HG03280 (cell line): ENCODE data around the gene RNASE3.
"Not testable (repeated sequence)": the region's sequence is repeated elsewhere in the genome, so short reads cannot be mapped to it uniquely, and the experiment has no call there.

Source experiments
- ATAC-seq: cut with Tn5 transposase; IDR thresholded peaks from one replicate; pipeline ENCODE4 v1.9.1; 2021; ENCODE audit warnings: mild to moderate bottlenecking, moderate library complexity; ENCODE audit not compliant: unreplicated experiment

RNASE3 gene

DNA sequence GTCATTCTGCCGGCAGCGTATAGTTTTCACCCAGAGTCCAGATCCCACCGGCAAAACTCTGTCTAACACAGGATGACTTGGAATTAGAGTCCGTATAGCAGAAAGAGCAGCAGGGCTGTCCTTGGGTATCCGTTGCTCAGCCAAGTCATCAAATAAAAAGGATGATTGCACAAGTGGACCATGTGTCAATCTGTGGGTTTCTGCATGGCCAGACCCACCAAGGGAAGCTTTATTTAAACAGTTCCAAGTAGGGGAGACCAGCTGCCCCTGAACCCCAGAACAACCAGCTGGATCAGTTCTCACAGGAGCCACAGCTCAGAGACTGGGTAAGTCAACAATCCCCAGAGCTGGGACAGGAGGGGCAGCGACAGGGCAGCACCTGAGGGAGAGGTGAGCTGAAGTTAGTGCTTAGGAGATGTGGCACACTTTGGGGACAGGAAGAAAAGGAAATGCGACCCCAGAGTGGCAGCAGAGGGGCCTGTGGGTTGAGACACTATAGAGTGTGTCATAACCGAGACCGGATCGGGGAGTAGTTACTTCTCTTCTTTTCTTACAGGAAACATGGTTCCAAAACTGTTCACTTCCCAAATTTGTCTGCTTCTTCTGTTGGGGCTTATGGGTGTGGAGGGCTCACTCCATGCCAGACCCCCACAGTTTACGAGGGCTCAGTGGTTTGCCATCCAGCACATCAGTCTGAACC, at the start of gene RNASE3:
TSS of gene RNASE3 (plus strand) at position 260 of the 700 bp plus-strand sequence. CDS start at position 562, 302 bp downstream.
- ATAC-seq = not testable (repeated sequence)

DNA sequence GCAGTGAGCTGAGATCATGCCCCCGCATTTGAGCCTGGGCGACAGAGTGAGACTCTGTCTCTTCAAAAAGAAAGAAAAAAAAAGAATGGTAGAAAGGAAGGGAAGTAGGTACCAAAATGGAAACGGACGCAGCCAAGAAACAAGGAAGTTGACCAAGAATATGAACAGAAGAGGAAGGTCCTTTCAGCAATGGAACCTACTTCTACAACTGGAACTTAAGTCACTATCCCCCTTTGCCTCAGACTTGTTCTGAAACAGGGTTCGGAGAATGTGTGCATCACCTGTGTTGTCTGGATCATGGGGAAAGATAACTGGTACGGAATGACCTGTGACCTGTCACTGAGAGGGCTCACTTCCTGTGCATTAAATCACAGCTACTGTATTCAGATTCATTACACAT, 44.6 kb upstream of the RNASE3 start:
- ATAC-seq = no peak

DNA sequence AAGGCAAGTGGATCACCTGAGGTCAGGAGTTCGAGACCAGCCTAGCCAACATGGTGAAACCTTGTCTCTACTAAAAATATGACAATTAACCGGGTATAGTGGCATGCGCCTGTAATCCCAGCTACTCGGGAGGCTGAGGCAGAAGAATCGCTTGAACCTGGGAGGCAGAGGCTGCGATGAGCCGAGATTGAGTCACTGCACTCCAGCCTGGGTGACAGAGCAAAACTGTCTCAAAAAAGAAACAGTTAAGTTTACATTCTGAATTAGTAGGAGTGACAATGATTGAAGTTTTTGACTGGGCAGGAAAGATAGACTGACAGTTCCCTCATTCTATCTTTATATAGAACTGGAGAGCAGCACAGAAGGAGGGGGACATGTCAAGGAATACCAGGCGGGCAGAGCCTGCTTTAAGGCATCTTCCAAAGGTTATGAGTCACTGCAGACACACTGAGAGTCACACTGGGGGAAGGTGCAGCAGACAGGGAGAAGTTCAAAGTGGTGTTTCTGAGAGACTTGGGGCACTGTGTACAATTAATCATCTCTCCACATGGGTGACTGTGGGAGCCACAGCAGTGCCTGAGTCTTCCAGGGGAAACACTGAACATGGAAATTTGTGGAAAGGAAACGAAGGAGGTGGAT, 42.8 kb upstream of the RNASE3 start:
- no peak for ATAC-seq

DNA sequence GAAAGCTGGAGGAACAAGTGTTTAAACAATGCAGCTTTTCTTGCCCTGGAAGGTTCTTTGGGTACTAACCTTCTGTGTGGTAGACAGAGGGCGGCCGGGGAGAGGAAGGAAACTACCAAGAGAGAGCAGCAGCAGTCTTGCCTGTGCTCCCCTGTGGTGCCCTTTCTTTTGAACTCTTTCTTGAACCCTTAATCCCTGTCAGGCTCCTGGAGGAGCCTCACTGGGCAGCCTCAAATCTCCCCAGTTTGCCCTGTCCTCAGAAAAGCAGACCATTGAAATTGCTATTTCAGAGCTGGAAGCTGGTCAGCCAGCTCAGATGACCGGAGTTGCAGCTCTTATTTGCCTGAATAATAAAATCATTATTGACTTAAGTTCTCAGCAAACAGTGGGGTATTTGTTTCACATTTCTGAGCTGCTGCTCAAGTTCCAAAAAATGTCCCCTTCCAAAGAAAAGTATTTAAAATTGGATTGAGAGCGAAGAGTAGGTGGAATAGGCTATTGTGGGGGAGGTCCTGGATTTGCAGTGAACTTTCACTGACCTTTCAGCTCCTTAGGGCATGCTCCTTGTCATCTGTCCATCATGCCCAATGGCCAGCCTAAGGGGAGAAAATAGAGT, 42.1 kb upstream of the RNASE3 start:
- ATAC-seq = no peak

DNA sequence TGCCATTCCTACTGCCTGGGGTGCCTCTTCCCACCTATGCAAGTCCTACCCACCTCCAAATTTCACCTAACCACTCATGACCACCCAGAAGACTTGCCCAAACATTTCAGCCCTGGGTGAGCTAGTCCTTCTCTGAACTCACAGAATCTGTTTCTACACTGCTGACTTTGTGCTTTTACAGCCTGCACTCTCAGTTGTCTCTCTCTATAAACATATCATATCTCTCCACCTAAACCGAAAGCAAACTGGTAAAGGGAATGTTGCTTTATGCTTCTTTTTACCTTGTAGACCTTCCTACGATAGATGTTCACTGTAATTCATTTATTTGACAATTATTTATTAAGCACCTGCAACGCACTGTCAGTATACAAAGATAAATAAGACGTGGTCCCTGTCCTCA, 38.1 kb upstream of the RNASE3 start:
- no peak for ATAC-seq

DNA sequence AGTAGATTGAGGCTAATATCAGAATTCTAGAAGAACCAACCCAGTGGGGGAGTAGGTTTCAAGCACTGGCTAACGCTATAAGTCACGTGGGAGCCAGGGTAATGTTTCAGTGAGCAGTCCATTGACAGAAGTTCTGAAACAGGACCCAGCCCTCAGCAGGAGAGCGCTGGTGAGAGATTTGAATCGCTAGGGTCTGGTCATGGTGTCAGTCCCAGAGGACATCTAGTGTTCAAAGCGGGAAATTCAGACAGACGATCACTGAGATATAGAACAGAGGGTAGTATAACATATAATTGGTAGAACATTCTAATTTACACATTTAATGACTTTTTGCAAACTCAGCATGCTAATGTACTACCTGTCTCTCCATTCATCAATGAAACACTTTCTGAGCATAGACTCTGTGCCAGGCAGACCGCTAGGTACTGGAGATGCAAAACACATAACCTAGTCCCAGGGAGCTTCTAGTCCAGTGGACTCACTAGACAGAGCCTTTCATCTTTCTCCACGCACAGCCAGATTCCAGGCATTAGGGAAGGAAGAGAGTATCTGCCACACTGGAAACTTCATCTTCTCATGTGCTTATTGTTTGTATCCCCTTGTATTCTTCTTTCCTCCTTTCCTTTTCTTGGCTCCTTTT, 35.4 kb upstream of the RNASE3 start:
- ATAC-seq = peak; percentile 88

DNA sequence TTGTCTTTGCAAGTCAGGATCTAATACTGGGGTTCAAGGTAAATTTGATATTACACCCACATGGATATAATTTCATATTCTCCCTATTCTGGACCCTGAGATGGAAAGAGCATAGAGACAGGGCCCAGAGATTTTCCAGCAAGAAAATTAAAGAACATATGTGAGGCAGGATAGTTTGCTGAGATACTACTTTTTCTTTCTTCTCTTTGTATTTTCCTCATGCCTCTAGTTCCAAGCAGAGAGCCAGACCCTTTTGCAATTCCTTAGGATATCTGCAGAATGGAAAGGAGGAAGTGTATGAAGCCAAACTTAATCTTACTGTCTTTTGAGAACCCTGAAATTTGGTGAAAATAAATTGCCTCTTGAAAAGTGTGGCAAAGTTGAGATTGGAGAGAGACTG, 34.0 kb upstream of the RNASE3 start:
- no peak for ATAC-seq

DNA sequence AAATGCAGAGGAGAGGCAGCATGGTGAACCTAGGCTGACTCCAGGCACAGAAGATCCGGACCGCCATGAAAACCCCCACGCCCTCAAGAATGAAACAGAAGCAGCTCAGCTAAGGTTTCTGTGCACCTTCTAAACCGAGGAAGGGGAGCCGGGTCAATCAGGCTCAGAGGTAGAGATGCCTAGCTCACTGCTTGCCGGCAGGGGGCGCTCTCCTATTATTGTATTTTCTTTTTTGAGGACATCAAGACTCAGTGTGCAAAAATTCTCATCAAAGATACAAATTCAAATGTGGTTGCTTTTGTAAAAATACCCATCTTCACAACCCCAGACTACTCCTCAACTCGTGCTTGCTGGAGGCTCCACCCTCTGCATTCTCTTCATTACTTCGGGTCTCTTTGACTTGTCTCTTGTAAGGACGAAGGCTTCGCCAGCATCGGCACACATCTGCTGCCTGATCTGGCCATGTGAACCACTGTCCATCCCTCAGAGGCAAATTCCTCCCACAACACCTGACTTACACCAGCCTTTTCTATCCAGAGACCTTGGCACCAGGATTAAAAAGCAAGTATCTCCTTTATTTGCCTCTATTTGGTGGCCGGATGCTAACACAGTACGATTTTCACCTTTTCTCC, 33.4 kb upstream of the RNASE3 start:
- ATAC-seq = peak; percentile 47

DNA sequence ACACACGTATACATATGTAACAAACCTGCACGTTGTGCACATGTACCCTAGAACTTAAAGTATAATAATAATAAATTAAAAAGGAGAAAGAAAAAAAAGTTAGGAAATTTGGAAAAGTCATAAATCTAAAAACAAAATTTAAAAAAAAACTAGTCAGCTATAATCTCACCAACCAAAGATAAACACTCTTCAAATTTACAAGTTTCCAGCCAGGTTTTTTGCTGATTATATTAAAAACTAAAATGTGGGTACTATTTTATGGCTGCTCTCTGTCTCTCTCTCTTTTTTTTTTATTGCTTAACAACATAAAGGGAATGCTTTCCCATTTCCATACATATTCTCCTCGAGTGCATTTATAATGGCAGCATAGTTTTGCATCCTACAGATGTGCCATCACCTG, 25.0 kb upstream of the RNASE3 start:
- no peak for ATAC-seq

DNA sequence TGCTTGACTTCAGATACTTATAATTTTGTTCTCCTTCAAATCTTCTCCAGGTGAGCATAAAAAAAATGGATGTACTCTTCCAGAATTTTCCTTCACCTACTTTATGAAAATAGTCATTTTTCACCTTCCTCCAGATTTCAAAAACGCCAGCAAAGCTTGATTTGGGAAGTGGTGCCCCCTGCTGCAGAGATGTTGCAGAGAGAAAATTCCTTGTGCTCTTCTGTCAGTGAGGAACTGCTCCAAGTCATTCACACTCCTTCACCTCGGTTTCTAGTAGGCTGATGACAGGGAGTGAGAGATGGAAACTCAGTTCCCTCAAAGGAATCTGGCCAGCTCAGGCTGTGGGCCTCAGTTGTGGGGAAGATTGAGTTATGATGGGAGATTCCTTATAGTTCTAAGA, 24.2 kb upstream of the RNASE3 start:
- no peak for ATAC-seq

DNA sequence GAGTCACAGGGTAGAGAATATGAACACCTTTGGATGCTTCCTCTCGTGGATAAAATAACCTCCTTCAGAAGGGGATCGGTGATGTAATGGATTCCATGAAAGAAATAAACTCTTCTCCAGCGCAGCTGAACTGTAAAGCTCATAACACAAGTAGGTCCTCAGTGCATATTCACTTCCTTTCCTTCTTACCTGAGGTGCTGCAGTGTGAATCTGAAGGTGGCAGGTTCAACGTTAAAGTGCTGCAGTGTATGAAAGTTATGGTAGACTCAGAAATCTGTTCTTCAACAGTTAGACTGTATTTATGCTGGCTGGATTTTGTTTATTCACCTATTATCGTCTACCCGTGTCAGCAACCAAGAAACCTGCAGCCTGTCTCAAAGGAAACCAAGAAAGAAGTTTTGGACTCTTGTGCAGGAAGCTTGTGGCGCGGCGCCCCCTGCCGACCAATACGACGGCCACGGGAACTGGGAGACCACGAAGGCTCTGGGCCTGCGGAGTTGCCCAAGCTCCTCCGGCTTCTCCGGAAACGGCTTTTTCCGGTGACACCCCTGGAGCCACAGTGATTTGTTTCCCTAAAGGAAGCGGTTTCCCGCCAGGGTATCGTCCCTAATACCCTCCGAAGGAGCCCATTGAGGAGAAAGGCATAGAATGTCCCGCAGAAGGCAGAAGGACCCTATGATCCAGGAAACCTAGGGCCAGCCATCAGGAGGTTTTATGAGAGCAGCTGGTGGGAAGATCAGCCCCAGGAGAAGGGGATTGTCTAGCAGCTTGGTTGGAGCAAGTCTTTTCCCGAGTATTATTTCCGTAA, 17.6 kb upstream of the RNASE3 start:
- ATAC-seq = no peak

DNA sequence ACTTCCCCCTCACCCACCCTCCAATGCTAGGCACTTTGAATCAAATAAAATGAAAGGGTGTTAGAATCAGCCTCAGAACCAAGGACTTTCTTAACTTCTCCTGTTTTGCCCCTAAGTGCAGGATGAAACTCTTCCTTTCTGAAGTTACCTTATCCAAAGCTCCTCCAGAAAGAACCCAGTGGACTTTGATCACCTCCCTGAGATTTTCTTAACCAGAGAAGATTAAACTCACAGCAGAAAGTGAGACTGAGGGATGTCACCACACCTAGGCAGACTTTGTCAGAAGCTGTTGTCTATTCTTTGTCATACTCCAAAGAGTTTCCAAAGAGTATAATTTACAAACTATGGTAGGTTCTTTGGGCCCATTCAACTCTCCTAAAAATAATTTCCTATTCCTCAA, 14.2 kb upstream of the RNASE3 start:
- no peak for ATAC-seq

DNA sequence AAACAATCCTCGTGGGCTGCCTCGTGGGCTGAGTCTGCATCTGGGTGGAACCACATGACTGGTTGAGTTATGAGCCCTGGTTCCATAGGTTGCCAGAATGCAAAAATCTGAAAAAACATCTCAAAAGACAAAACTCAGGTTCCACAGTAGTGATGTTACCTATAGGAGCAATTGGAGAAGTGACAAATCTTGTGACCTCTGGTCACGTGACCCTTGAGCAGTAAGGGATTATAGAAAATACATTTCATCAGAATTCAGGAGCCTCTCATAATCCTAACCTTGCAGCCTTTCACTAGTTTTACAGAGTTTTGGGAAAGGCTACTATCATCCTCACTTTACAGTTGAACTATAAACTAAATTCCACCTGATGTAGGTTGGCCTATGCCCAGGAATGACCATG, 12.5 kb upstream of the RNASE3 start:
- ATAC-seq = no peak

DNA sequence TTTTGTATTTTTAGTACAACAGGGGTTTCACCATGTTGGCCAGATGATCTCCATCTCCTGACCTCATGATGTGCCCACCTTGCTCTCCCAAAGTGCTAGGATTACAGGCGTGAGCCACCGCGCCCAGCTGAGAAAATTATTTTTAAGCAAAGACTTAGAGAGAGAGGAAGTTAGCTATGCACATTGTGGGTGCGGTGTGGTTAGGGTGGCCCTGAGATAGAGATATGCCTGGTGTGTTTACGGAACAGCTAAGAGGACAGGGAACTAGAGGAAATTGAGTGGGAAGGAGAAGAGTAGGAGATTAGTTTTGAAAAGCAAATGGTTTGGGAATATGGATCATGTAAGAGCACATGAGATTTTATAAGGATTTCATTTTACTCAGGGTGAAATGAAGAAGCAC, 10.0 kb upstream of the RNASE3 start:
- ATAC-seq = not testable (repeated sequence)

DNA sequence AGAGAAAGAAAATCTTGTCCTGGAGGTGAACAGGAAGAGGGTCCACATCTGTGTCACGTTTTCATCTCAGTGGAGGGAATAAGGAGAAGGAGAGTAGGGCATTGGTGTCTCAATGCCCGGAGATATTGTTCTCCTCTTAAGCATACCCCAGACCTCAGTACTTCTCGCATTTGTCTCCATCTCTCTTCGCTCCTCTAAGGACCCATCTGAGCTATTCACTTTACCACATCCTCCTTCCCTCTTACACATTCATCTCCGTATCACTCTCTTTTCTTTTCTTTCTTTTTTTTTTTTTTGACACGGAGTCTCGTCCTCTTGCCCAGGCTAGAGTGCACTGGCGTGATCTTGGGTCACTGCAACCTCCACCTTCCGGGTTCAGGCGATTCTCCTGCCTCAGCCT, 8.4 kb upstream of the RNASE3 start:
- ATAC-seq = not testable (repeated sequence)

DNA sequence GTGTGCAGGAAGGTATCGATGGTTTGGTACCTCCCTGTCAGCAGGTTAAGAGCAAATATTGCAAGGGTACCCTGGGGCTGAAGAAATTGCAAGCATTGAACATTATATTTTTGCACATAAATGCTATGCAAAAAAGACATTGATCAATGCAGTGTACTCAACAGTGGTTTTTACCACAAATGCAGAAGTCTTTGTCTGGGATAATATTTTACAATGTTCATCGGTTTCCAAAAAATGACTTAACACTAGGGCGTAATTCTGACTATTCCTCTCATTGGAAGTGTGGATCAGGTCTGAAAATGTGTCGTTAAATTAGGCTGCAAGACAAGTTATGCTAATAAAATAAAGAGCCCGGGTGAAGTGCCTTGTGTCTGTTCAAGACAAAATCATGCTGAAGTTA, 2.8 kb upstream of the RNASE3 start:
- not testable (repeated sequence) for ATAC-seq

DNA sequence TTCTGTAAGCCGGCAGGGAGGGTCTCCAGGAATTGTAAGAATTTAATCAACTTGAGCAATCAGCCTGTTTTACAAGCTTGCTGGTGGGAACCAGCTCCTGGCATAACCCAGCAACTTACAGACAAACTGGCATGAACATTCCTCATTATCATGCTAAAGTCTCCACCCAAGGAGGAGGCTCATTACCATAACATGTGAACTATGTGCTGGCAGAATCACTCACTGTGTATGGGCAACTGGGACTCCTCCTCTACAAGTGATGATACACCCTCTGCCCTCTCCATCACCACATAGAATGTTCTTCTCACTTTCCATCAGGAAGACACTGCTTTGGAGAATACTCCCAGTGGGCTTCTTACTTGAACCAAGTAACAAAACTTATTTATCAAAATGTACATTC, 4.1 kb downstream of the RNASE3 start:
- ATAC-seq = not testable (repeated sequence)

DNA sequence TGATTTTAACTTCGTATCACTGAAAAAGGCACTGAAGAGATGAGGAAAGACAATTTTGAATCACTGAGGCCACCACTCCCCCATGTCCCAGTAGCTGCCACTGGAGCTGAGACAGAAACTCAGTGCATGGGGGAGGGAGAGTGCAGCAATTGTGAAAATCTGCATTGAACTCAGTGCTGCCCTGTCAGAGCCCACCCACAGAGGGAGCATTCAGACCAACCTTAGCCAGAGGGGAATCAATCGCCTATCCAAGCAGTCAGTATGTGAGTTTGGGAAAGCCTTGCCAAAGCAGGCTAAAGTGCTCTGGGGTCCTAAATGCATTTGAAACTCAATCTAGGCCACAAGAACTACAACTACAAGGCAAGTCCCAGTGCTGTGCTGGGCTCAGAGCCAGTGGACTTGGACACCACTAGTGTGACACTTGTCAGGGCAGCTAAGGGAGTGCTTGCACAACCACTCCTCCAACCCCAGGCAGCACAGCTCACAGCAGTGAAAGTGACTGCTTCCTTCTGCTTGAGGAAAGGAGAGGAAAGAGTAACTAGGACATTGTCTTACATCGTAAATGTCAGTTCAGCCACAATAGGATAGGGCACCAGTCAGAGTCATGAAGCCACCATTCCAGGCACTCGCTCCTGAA, 13.3 kb downstream of the RNASE3 start:
- no peak for ATAC-seq

DNA sequence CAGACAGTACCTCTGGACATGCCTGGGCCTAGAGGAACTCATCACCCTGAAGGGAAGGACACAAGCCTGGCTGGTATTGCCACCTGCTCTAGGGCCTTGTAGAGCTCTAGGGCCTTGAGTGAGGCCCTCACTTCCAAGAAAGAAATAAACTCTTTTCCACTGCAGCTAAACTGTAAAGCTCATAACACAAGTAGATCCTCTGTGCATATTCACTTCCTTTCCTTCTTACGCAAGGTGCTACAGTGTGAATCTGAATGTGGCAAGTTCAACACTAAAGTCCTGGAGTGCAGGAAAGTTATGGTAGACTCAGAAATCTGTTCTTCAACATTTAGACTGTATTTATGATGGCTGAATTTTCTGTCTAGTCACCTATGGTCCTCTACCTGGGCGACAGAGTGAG, 14.5 kb downstream of the RNASE3 start:
- ATAC-seq = no peak

DNA sequence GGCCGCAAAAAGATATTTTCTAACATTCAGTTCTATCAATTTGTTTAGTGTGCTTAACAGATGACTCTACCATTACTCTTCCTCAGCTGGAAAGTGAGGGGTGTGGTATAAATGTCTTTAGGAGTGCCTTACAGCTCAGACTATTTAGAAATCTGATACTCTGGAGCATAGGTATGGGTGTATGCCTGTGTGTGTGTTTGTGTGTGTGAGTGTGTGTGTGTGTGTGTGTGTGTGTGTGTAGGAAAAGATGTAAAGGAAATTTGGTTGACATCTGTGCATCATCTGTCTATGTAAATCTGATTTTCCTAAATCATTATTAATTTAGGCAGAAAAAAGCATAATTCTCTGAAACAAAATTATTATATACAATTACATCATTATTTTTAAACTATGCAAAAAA, 16.0 kb downstream of the RNASE3 start:
- no peak for ATAC-seq
